Mesendoderm (in vitro differentiated cells): ENCODE data around the gene GPRIN1.

Source experiments
- DNase-seq: peaks from one replicate; pipeline ENCODE4 v3.0.0; 2013
- H2AK5ac ChIP-seq: 2 replicates; pipeline ENCODE4 v1.6.1; 2013; ENCODE audit warnings: low read length, inconsistent platforms
- H2BK120ac ChIP-seq: 2 replicates; pipeline ENCODE4 v1.6.1; 2013; ENCODE audit warnings: low read depth, mild to moderate bottlenecking, low read length, moderate library complexity, mixed read lengths
- H2BK15ac ChIP-seq: replicated peaks from 2 replicates; pipeline ENCODE4 v1.6.1; 2013; ENCODE audit warnings: low read depth, mild to moderate bottlenecking, moderate library complexity
- H2BK5ac ChIP-seq: 2 replicates; pipeline ENCODE4 v1.6.1; 2013; ENCODE audit warnings: low read length, inconsistent platforms
- H3K18ac ChIP-seq: 2 replicates; pipeline ENCODE4 v1.6.1; 2013; ENCODE audit warnings: mild to moderate bottlenecking, low read length, mixed read lengths
- H3K23ac ChIP-seq: one replicate; pipeline ENCODE4 v1.6.1; 2013; ENCODE audit warnings: low read length
- H3K27ac ChIP-seq: 2 replicates; pipeline ENCODE4 v1.5.1; 2013; ENCODE audit warnings: low read depth, mild to moderate bottlenecking, inconsistent platforms, low read length, moderate library complexity
- H3K27me3 ChIP-seq: 2 replicates; pipeline ENCODE4 v1.6.1; 2013; ENCODE audit warnings: low read length, control low read depth, mild to moderate bottlenecking, inconsistent platforms; ENCODE audit not compliant: insufficient read depth, poor library complexity
- H3K36me3 ChIP-seq: 2 replicates; pipeline ENCODE4 v1.6.1; 2013; ENCODE audit warnings: low read length, inconsistent platforms; ENCODE audit not compliant: control insufficient read depth, insufficient read depth
- H3K4ac ChIP-seq: one replicate; pipeline ENCODE4 v1.6.1; 2013; ENCODE audit warnings: low read depth, mild to moderate bottlenecking, low read length, moderate library complexity
- H3K4me1 ChIP-seq: 2 replicates; pipeline ENCODE4 v1.6.1; 2013; ENCODE audit warnings: low read depth, low read length, inconsistent platforms; ENCODE audit not compliant: control insufficient read depth
- H3K4me2 ChIP-seq: 2 replicates; pipeline ENCODE4 v1.6.1; 2013; ENCODE audit warnings: low read length
- H3K4me3 ChIP-seq: 2 replicates; pipeline ENCODE4 v1.5.1; 2013; ENCODE audit warnings: mild to moderate bottlenecking, low read length
- H3K56ac ChIP-seq: one replicate; pipeline ENCODE4 v1.6.1; 2013; ENCODE audit warnings: low read length
- H3K79me1 ChIP-seq: 2 replicates; pipeline ENCODE4 v1.6.1; 2013; ENCODE audit warnings: low read length, inconsistent platforms
- H3K79me2 ChIP-seq: 2 replicates; pipeline ENCODE4 v1.6.1; 2013; ENCODE audit warnings: mild to moderate bottlenecking, low read length; ENCODE audit not compliant: control insufficient read depth, insufficient read depth
- H3K9ac ChIP-seq: 2 replicates; pipeline ENCODE4 v1.6.1; 2013; ENCODE audit warnings: low read length, inconsistent platforms
- H4K5ac ChIP-seq: one replicate; pipeline ENCODE4 v1.6.1; 2013; ENCODE audit warnings: low read length
- H4K8ac ChIP-seq: one replicate; pipeline ENCODE4 v1.6.1; 2013; ENCODE audit warnings: low read depth, mild to moderate bottlenecking, control low read depth, low read length, moderate library complexity
- WGBS: extraction: QIAGEN DNeasy Blood & Tissue Kit; methylation state at CpG from one replicate; pipeline ENCODE4 v1.1.7; 2013; ENCODE audit warnings: low lambda C conversion rate, missing lambda C conversion rate; ENCODE audit not compliant: insufficient coverage; ENCODE audit errors: extremely low coverage; 5-methylcytosine and 5-hydroxymethylcytosine counted together

Gene GPRIN1

GRCh38 chr5:176581361-176581760 lies 28.6 kb downstream of the GPRIN1 start:
- Histone ChIP-seq H3K79me2 (no peaks in the 10 kb centered on the region), H3K4me1 (no peaks in the 10 kb centered on the region), H2AK5ac (no peak overlapping the region), H4K5ac (no peak overlapping the region), H3K23ac (no peak overlapping the region), H2BK15ac (no peak overlapping the region), H3K56ac (no peak overlapping the region), H2BK120ac (no peak overlapping the region), H3K9ac (no peak overlapping the region), H3K18ac (no peak overlapping the region), H4K8ac (no peak overlapping the region), H3K4ac (no peak overlapping the region), H3K4me2 (no peak overlapping the region), H3K4me3 (no peak overlapping the region), H3K27ac (no peak overlapping the region), H3K27me3 (no peaks in the 10 kb centered on the region), H2BK5ac (no peak overlapping the region), H3K79me1 (no peaks in the 10 kb centered on the region), H3K36me3 (no peaks in the 10 kb centered on the region)
- no CpG with 5 or more reads among the region's 12 CpGs for WGBS
- no peak for DNase-seq

DNA sequence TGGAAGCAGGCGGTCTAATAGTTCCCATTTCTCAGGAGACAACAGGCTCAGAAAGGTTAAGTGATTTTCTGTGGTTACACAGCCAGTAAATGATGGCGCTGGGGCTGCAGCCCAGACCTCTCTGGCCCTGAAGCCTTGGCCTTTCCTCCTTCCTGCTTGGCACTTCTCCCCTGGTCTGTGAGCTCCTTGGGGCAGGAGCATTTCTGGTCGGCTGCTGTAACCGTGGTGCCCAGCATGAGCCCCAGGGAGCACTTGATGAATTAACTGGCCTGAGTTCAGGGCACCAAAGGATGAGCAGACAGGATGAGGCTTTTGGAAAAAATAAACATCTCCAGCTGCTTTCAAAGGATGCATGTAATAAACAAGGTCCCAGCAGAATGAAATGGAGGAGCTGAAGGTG lies 30.6 kb downstream of the GPRIN1 start:
- H3K79me2 ChIP-seq: no peaks in the 10 kb centered on the region
- no peak overlapping the region for H2AK5ac ChIP-seq
- no peak overlapping the region for H3K27ac ChIP-seq

GRCh38 chr5:176578391-176578808 lies 31.6 kb downstream of the GPRIN1 start:
- DNase-seq: peak; percentile 91
- no peak overlapping the region for H2BK120ac ChIP-seq
- no CpG with 5 or more reads among the region's 15 CpGs for WGBS

More for the DNA sequence above, 30.6 kb downstream of the GPRIN1 start:
- Histone ChIP-seq H3K4me3 (no peak overlapping the region), H3K4ac (no peak overlapping the region), H4K8ac (no peak overlapping the region), H4K5ac (no peak overlapping the region), H2BK15ac (no peak overlapping the region), H3K9ac (no peak overlapping the region), H2BK5ac (no peak overlapping the region), H3K23ac (no peak overlapping the region), H3K18ac (no peak overlapping the region), H3K56ac (no peak overlapping the region), H3K4me2 (no peak overlapping the region), H3K79me1 (no peaks in the 10 kb centered on the region), H2BK120ac (no peak overlapping the region), H3K27me3 (no peaks in the 10 kb centered on the region), H3K4me1 (no peaks in the 10 kb centered on the region), H3K36me3 (no peaks in the 10 kb centered on the region)
- WGBS: no CpG with 5 or more reads among the region's 4 CpGs
- DNase-seq: no peak

DNA sequence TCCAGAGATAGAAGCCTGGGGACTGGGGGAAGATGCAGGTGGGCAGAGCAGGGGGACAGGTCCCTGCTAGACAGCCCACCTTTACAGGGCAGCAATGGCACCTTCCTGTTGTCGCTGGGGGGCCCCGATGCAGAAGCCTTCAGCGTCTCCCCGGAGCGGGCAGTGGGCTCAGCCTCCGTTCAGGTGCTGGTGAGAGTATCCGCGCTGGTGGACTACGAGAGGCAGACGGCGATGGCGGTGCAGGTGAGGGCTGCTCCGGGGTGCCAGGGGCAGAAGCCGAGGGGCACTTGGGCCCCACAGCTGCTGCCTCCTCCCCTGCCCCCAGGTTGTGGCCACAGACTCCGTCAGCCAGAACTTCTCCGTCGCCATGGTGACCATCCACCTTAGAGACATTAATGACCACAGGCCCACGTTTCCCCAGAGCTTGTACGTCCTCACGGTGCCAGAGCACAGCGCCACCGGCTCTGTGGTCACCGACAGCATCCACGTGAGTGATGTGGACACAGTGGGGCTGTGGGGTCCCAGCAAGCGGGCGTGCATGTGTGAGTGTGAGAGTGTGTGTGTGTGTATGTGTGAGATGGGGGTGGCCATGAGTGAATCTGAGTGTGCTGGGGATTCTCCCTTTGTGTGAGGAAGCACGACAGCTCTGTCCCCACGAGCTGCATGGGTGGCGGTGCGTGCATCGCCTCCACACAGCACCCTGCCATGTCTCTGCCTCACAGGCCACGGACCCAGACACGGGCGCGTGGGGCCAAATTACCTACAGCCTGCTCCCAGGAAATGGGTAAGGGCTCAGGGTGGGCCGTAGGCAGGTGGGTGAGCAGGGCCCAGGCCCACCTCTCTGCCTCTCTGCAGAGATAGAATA lies 32.4 kb downstream of the GPRIN1 start:
- Histone ChIP-seq H3K9ac (no peak overlapping the region), H3K18ac (no peak overlapping the region), H2BK15ac (no peak overlapping the region), H3K56ac (no peak overlapping the region), H3K79me1 (no peaks in the 10 kb centered on the region), H3K27me3 (no peaks in the 10 kb centered on the region), H3K4me3 (no peak overlapping the region), H2BK120ac (no peak overlapping the region), H3K4me2 (no peak overlapping the region), H4K8ac (no peak overlapping the region), H2AK5ac (no peak overlapping the region), H3K79me2 (no peaks in the 10 kb centered on the region), H3K4ac (no peak overlapping the region), H3K4me1 (no peaks in the 10 kb centered on the region), H3K27ac (no peak overlapping the region), H3K23ac (no peak overlapping the region), H2BK5ac (no peak overlapping the region), H4K5ac (no peak overlapping the region), H3K36me3 (no peaks in the 10 kb centered on the region)
- no CpG with 5 or more reads among the region's 36 CpGs for WGBS
- no peak for DNase-seq

More at GRCh38 chr5:176578391-176578808, 31.6 kb downstream of the GPRIN1 start:
- Histone ChIP-seq H3K36me3 (no peaks in the 10 kb centered on the region), H3K18ac (no peak overlapping the region), H2BK15ac (no peak overlapping the region), H2AK5ac (no peak overlapping the region), H3K27me3 (no peaks in the 10 kb centered on the region), H3K4me3 (no peak overlapping the region), H4K5ac (no peak overlapping the region), H3K79me2 (no peaks in the 10 kb centered on the region), H3K23ac (no peak overlapping the region), H3K79me1 (no peaks in the 10 kb centered on the region), H3K27ac (no peak overlapping the region), H3K4me1 (no peaks in the 10 kb centered on the region), H4K8ac (no peak overlapping the region), H2BK5ac (no peak overlapping the region), H3K4me2 (no peak overlapping the region), H3K4ac (no peak overlapping the region), H3K56ac (no peak overlapping the region), H3K9ac (no peak overlapping the region)

DNA sequence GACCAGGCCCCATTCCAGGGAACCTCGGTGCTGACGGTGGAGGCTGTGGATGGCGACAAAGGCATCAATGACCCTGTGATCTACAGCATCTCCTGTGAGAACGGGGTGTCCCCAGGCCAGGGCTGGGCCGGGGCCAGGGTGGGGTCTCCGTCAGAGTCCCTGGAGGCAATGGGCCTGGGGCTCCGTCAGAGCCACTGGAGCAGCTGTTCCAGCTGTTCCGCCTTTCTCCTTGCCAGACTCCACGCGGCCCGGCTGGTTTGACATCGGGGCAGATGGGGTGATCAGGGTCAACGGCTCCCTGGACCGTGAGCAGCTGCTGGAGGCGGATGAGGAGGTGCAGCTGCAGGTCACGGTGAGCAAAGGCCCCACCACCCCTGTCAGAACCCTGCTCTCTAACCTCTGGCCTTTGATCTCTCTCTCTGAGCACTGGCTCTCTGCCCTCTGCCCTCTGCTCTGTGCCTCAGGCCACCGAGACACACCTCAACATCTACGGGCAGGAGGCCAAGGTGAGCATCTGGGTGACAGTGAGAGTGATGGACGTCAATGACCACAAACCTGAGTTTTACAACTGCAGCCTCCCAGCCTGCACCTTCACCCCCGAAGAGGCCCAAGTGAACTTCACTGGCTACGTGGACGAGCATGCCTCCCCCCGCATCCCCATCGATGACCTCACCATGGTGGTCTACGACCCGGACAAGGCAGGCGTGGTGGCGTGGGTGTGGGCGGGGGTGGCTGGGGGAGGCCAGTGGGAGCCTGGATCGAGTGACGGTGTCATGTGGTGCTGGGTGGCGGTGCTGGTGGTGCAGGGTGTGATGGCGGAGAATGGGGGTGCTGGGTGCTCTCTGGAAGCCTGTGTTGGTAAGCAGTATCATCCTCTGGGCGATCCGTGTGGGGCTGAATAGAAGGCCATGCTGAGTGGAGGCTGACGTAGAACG lies 34.2 kb downstream of the GPRIN1 start:
- H3K4me2 ChIP-seq: no peak overlapping the region
- no peak overlapping the region for H4K5ac ChIP-seq
- H4K8ac ChIP-seq: no peak overlapping the region
- no peaks in the 10 kb centered on the region for H3K4me1 ChIP-seq
- no peak overlapping the region for H2BK120ac ChIP-seq
- no peaks in the 10 kb centered on the region for H3K79me1 ChIP-seq
- H3K18ac ChIP-seq: no peak overlapping the region
- H3K56ac ChIP-seq: no peak overlapping the region
- H3K23ac ChIP-seq: no peak overlapping the region
- H3K79me2 ChIP-seq: no peaks in the 10 kb centered on the region
- H3K36me3 ChIP-seq: no peaks in the 10 kb centered on the region
- no peak overlapping the region for H3K27ac ChIP-seq
- H3K4me3 ChIP-seq: no peak overlapping the region
- H3K27me3 ChIP-seq: no peaks in the 10 kb centered on the region
- WGBS: no CpG with 5 or more reads among the region's 37 CpGs
- no peak overlapping the region for H3K9ac ChIP-seq
- H2BK15ac ChIP-seq: no peak overlapping the region
- H2BK5ac ChIP-seq: no peak overlapping the region
- H3K4ac ChIP-seq: no peak overlapping the region
- no peak overlapping the region for H2AK5ac ChIP-seq
- DNase-seq: no peak
